ENCODE results near the gene NAIF1.
"Not testable (repeated sequence)": the region's sequence is repeated elsewhere in the genome, so short reads cannot be mapped to it uniquely, and the experiment has no call there.

Gene NAIF1, protein sequence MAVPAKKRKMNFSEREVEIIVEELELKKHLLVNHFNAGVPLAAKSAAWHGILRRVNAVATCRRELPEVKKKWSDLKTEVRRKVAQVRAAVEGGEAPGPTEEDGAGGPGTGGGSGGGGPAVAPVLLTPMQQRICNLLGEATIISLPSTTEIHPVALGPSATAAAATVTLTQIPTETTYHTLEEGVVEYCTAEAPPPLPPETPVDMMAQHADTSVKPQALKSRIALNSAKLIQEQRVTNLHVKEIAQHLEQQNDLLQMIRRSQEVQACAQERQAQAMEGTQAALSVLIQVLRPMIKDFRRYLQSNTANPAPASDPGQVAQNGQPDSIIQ

DNA sequence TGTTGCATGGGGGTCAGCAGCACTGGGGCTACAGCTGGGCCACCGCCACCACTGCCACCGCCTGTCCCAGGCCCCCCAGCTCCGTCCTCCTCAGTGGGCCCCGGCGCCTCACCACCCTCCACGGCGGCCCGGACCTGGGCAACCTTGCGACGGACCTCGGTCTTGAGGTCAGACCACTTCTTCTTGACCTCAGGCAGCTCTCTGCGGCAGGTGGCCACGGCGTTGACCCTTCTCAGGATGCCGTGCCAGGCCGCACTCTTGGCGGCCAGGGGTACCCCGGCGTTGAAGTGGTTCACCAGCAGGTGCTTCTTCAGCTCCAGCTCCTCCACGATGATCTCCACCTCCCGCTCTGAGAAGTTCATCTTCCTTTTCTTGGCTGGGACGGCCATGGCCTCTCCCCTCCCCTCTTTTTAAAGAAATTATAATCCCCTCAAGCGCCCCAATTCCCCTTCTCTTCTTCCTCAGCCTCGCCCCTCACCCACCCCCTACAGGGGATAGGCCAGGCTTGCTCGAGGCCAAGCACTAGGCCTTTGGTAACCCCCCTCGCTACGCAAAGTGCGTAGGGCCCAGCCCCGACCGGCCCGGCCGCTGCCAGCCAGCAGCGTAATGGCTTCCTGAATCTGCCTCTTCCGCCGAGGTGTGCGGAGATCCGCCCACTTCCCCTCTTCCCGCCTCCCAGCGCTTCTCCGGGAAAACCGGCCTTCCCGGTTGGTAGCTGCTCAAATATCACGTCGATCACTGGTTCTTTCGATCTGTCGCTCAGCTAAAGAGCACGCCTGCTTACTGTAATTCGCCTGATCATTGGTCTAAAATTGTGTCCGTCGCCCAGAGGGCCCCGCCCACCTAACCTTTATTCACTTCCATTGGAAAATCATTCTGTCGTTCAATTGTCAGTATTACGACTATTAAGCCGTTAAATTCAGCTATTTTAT, at the start of gene NAIF1:
TSS of gene NAIF1 (minus strand) at position 608 of the 932 bp plus-strand sequence. CDS start at position 389, 219 bp downstream.
- peak; percentile 99 for DNase-seq (ENCODE audit: low spot score)

GRCh38 chr9:128116104-128117083, 49.3 kb upstream of the NAIF1 start:
- no peak for DNase-seq (ENCODE audit: low spot score)

DNA sequence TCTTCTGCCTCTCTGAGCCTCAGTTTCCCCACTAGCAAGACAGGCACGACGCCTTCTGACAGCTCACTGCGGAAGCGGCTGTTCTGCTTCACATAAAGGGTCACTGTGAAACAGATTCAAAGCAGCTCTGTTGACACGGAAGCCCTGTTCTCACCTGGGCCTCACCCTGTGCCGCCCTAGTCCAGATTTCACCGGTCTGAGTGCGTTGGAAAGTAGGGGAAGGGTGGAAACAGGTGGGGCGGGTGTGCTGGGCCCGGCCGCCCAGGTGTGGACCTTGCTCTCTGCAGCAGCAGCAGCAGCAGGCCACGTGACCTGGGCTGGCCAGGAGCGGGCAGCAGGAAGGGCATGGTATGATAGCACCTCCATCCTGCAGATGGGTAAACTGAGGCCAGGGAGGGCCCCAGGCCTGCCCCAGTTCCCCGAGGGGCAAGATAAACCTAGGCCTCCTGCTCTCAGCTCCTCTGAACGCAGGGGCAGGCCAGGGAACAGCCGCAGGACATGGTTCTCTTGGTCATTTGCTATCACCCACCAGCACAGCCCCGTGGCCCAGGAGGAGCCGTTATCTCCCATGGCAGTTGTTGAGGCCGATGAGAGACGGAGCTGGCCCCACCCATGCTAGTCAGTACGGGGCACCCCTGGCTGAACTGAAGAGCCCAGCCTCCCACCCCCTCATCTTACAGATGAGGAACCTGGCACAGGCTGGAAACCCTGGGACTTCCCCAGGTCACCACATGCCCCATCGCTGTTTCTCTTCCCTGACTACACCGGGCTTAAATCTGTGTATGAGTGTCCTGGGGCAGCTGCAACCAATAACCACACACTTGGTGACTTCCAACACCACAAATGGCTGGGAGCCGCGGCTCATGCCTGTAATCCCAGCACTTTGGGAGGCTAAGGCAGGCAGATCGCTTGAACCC, 48.3 kb upstream of the NAIF1 start:
- peak; percentile 84 for DNase-seq (ENCODE audit: low spot score)

DNA sequence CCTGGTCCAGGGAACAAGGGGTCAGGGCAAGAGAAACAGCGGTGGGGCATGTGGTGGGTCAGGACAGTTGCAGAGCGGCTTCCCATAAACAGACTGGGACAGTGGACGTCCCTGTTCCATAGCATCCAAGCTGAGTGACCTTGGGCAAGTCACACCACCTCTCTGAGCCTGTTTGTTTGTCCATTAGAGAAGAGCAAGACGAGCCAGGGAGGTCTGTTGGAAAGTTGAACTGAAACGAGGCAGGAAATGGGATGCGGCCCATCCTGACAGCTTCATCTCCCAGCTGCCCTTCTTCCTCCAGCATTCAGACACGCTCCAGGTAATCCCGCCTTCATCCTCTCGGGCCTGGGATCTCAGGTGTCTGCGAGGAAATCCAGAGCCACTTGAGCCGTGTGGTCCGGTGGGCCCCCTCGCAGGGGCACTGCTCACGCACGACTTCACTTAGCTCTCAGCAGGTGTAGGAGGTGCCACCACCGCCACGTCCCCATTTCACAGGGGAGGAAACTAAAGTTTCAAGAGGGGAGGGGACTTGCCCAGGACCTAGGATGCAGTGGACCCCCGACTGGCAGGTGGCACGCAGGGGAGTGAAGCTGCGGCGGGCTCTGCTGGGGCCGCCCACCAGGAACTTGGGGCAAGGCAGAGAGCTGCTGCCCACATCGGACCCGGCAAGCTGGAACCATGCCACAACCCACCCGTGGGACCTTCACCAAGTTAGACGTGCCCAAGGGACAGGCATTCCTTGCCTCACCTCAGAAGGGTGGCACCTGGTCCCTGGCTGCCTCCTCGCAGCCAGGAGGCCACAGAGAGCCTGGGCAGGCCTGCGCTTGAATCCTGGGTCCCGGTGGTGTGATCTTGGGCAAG, 47.4 kb upstream of the NAIF1 start:
- DNase-seq (ENCODE audit: low spot score) = no peak

- DNase-seq (ENCODE audit: low spot score) = no peak
Measured at GRCh38 chr9:128113526-128114325, 46.6 kb upstream of the NAIF1 start.

GRCh38 chr9:128111726-128112125, 44.6 kb upstream of the NAIF1 start:
- DNase-seq (ENCODE audit: low spot score) = not testable (repeated sequence)

DNA sequence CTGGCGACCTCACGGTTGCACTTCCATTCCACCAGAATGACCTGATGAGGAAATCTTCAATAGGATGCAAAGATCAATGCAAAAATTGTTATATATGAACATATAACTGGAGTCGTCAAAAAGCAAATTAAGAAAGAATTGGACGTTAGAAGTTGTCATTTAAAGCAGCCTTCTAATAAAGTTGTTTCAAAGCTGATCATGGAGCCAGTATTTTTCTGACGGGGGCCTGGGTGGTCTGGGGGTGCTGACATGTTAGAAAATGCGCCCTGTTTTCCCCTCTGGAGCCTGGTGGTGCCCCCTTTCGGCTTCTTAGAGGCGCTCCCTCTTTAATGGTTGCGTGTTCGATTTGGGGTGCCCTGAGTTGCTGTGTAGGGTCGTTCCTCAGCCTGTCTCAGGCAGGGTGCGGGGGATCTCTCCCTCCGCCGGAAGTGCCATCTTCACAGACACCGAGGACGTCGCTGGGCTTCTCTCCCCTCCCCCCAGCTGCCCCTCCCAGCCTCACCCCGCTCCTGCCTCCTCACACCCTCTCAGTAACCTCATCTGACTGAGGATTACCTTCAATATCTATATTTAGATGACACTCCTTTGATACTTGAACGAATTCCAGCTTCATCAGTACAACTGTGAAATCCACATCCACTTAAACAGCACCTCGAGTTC, 42.1 kb upstream of the NAIF1 start:
- no peak for DNase-seq (ENCODE audit: low spot score)

- no peak for DNase-seq (ENCODE audit: low spot score)
Measured at GRCh38 chr9:128108269-128109049, 41.3 kb upstream of the NAIF1 start.

DNA sequence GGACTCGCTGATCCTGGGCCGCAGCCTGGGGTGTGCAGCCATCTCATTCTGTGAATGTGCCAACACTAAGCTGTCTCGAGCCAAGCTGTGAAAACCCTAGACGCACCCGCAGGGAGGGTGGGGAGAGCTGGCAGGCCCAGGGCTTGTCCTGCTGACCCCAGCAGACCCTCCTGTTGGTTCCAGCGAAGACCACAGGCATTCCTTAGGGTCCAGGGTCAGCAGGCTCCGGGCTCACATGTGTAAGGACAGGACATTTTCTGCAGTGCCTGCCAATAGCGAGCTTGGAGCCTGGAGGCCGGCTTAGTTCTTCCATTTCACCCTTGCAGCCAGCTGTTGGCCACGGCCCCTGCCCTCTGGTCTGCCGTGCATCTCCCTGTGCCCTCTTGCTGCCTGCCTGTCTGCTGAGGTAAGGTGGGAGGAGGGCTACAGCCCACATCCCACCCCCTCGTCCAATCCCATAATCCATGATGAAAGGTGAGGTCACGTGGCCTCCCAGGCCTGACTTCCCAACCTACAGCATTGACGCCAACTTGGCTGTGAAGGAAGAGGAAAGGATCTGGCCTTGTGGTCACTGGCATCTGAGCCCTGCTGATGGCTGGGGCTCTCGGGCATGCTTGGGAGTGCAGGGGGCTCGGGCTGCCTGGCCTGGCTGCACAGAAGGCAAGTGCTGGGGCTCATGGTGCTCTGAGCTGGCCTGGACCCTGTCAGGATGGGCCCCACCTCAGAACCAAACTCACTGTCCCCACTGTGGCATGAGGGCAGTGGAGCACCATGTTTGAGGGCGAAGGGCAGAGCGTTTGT, 40.5 kb upstream of the NAIF1 start:
- no peak for DNase-seq (ENCODE audit: low spot score)

GRCh38 chr9:128106940-128107467, 39.9 kb upstream of the NAIF1 start:
- DNase-seq (ENCODE audit: low spot score) = no peak

GRCh38 chr9:128106181-128106939, 39.2 kb upstream of the NAIF1 start:
- no peak for DNase-seq (ENCODE audit: low spot score)

GRCh38 chr9:128105538-128106175, 38.5 kb upstream of the NAIF1 start:
- no peak for DNase-seq (ENCODE audit: low spot score)

- DNase-seq (ENCODE audit: low spot score) = peak; percentile 54
Measured at GRCh38 chr9:128104171-128104618, 37.1 kb upstream of the NAIF1 start.

- DNase-seq (ENCODE audit: low spot score) = peak; percentile 71
Measured at GRCh38 chr9:128103589-128103962, 36.5 kb upstream of the NAIF1 start.
